Endothelial cell of umbilical vein (primary cell): ENCODE measurements around the gene MPND. TPM values are rescaled to one million over a fixed set of nuclear protein-coding genes. Genes with fewer than 3 reads are reported as not detected.

Source experiments
- BruUV-seq: library from RNA; stranded (reverse); fragments of 400-500 nt; replicated peaks from 2 replicates; lab custom pipeline; 2021; lab: Mats Ljungman, UMichigan
- CTCF ChIA-PET: fragments of 300-600, 350-600 bp; sonication (Branson Sonifier 250); formaldehyde crosslinking; loops from one replicate; lab custom pipeline; 2021; ENCODE audit warnings: antibody characterized with exemption, inconsistent platforms; lab: Charles Lee
- POLR2A ChIA-PET: fragments of 300-600, 350-600 bp; sonication (Branson Sonifier 250); formaldehyde crosslinking; loops from one replicate; lab custom pipeline; 2021; ENCODE audit warnings: antibody characterized with exemption, inconsistent platforms; lab: Charles Lee
- DNase-seq: peaks from one replicate; pipeline ENCODE4 v3.0.0-alpha.2; 2011; ENCODE audit warnings: low read depth, low spot score
- FAIRE-seq: peaks from 2 replicates; lab custom pipeline; 2011; peaks lifted over from hg19 to GRCh38; lab: Jason Lieb, UNC
- H2AFZ ChIP-seq: 2 replicates; pipeline ENCODE4 v1.6.0; 2012; ENCODE audit warnings: low read depth, low read length, control low read depth, inconsistent platforms
- H3K27ac ChIP-seq: 2 replicates; pipeline ENCODE4 v1.5.1; 2011; ENCODE audit warnings: low read depth, mild to moderate bottlenecking, control low read depth, low read length, moderate library complexity; ENCODE audit not compliant: insufficient read depth
- H3K27me3 ChIP-seq, 2 experiments: 2 replicates each; pipeline versions ENCODE4 v1.6.0 to v1.6.1; 2011; ENCODE audit warnings: low read length in 2 of 2, mixed read lengths in 1 of 2; ENCODE audit not compliant: control insufficient read depth in 2 of 2, insufficient read depth in 2 of 2
- H3K36me3 ChIP-seq, 2 experiments: 2 replicates in 1 of 2; 3 replicates in 1 of 2; pipeline ENCODE4 v1.5.1; 2011; ENCODE audit warnings: low read length in 2 of 2, mild to moderate bottlenecking in 1 of 2, moderate library complexity in 1 of 2; ENCODE audit not compliant: control insufficient read depth in 2 of 2, insufficient read depth in 2 of 2; ENCODE audit errors: extremely low read depth in 1 of 2
- H3K4me1 ChIP-seq: 3 replicates; pipeline ENCODE4 v1.5.1; 2011; ENCODE audit warnings: mild to moderate bottlenecking, low read length; ENCODE audit not compliant: control insufficient read depth, insufficient read depth; ENCODE audit errors: extremely low read depth
- H3K4me2 ChIP-seq: 2 replicates; pipeline ENCODE4 v1.6.1; 2011; ENCODE audit warnings: low read length, control low read depth, mixed read lengths; ENCODE audit not compliant: insufficient read depth
- H3K4me3 ChIP-seq, 3 experiments: fragments of 200-600 bp in 1 of 3; sonication (generic), shearing (Covaris generic) in 1 of 3; replicated peaks in 1 of 3; 2 replicates each; pipeline ENCODE4 v1.5.1; 2011 to 2016; ENCODE audit warnings: control low read depth in 3 of 3, low read length in 3 of 3, mild to moderate bottlenecking in 2 of 3, inconsistent platforms in 1 of 3, low read depth in 1 of 3, moderate library complexity in 1 of 3; ENCODE audit not compliant: insufficient read depth in 1 of 3
- H3K79me2 ChIP-seq: 2 replicates; pipeline ENCODE4 v1.6.0; 2012; ENCODE audit warnings: low read length, inconsistent platforms; ENCODE audit not compliant: control insufficient read depth, insufficient read depth
- H3K9ac ChIP-seq: replicated peaks from 2 replicates; pipeline ENCODE3; 2011; ENCODE audit warnings: low read length, control low read depth; ENCODE audit not compliant: insufficient read depth; ENCODE audit errors: extremely low read depth
- H3K9me1 ChIP-seq: replicated peaks from 3 replicates; pipeline ENCODE4 v1.6.0; 2011; ENCODE audit warnings: mild to moderate bottlenecking, low read length; ENCODE audit not compliant: control insufficient read depth, insufficient read depth; ENCODE audit errors: extremely low read depth
- H3K9me3 ChIP-seq: replicated peaks from 2 replicates; pipeline ENCODE4 v1.5.1; 2012; ENCODE audit warnings: low read length, inconsistent platforms; ENCODE audit not compliant: control insufficient read depth, insufficient read depth
- H4K20me1 ChIP-seq: replicated peaks from 2 replicates; pipeline ENCODE3; 2011; ENCODE audit warnings: mild to moderate bottlenecking, low read length; ENCODE audit not compliant: control insufficient read depth, insufficient read depth; ENCODE audit errors: extremely low read depth
- CTCF ChIP-seq, 2 donors: IDR thresholded peaks; 1 replicate in 1 of 2; 2 replicates in 1 of 2; pipeline ENCODE4 v1.5.1; 2011; ENCODE audit warnings: low read length in 2 of 2, mild to moderate bottlenecking in 2 of 2, moderate library complexity in 2 of 2, control low read depth in 1 of 2, inconsistent platforms in 1 of 2, low read depth in 1 of 2; ENCODE audit not compliant: insufficient read depth in 1 of 2; ENCODE audit errors: extremely low read depth in 1 of 2
- GATA2 ChIP-seq: IDR thresholded peaks from 2 replicates; pipeline ENCODE4 v1.7.0; 2011; ENCODE audit warnings: low read depth, mild to moderate bottlenecking, moderate library complexity, mixed read lengths, low read length; ENCODE audit not compliant: insufficient read length, insufficient read depth
- MYC ChIP-seq: IDR thresholded peaks from one replicate; pipeline ENCODE4 v1.6.1; 2011; ENCODE audit warnings: mild to moderate bottlenecking, low read depth, low read length
- POLR2A ChIP-seq: IDR thresholded peaks from 2 replicates; pipeline ENCODE4 v1.6.1; 2012; ENCODE audit warnings: low read depth, mild to moderate bottlenecking, control low read depth, low read length
- POLR2AphosphoS5 ChIP-seq: IDR thresholded peaks from 2 replicates; pipeline ENCODE4 v1.6.1; 2012; ENCODE audit warnings: low read depth, mild to moderate bottlenecking, control low read depth, low read length, moderate library complexity; ENCODE audit not compliant: insufficient read depth
- dilution Hi-C: fragments of 300-500 bp; cut with MboI; formaldehyde crosslinking; loops from one replicate; pipeline ENCODE4 v1.15.0; 2019; ENCODE audit warnings: low sequenced_read_pairs; ENCODE audit not compliant: extremely low pct_ligation_motif_present
- intact Hi-C: fragments of 100-400 bp; cut with micrococcal nuclease; formaldehyde crosslinking; loops from one replicate; pipeline ENCODE4 v1.10.0; 2022
- polyA plus RNA-seq, 4 experiments: library from polyadenylated mRNA; depleted of rRNA in 3 of 4; stranded (reverse) in 3 of 4; unstranded in 1 of 4; fragments of >200 nt; gene quantifications; 2 replicates each; pipeline versions ENCODE4 v1.2.1 to v1.2.3, GENCODE V29; 2011 to 2012; ENCODE audit warnings: missing spikeins in 1 of 4
- total RNA-seq: library from RNA; stranded (reverse); gene quantifications from 2 replicates; pipeline ENCODE4 v1.2.3, GENCODE V29; 2021

MPND gene
- total and polyA plus RNA-seq, 2 donors (not counting 3 experiments of a cell fraction or from before 2014, with no cell fraction given) = 14.8 to 21.1 TPM

- dilution Hi-C loops (no loop called here), intact Hi-C loops (no loop called here)
- Histone ChIP-seq H3K36me3 (peaks cover 3 to 12% of the 10 kb centered on the region in 2 experiments), H3K79me2 (peaks cover 82% of the 10 kb centered on the region), H4K20me1 (no peaks in the 10 kb centered on the region), H2AFZ (no peak overlapping the region), H3K9me1 (no peaks in the 10 kb centered on the region), H3K4me1 (peaks cover 60% of the 10 kb centered on the region), H3K4me3 (no peak overlapping the region), H3K27me3 (no peaks in the 10 kb centered on the region), H3K27ac (peak overlapping the region; percentile 14), H3K9ac (no peak overlapping the region), H3K9me3 (no peaks in the 10 kb centered on the region), H3K4me2 (no peak overlapping the region)
- TF ChIP-seq POLR2AphosphoS5 (no peak), GATA2 (no peak), CTCF (IDR thresholded peaks at IDR 0.05; ENCODE audit: extremely low read depth in 1 of 2, insufficient read depth in 1 of 2, low read depth in 1 of 2, low read length in 2 of 2) (no peak), POLR2A (no peak)
- CTCF ChIA-PET = interaction anchor here (0.9 to 7.9 kb wide), 5 partner anchors 11 to 37 kb away, joined by 3 to 105 read pairs (median 6); partner anchors contain the start of genes CHAF1A and SH3GL1
- FAIRE-seq (no peak), DNase-seq (no peak)
- POLR2A ChIA-PET = interaction anchor here (1.0 kb wide), 1 partner anchor 82 kb away, joined by 3 read pairs; no protein-coding TSS in a partner anchor
- BruUV-seq = no TSS peak
Measured at GRCh38 chr19:4389064-4389375, 45.7 kb downstream of the MPND start.

GRCh38 chr19:4389511-4390016 lies 46.2 kb downstream of the MPND start:
- H3K4me1 ChIP-seq = peaks cover 65% of the 10 kb centered on the region

More at GRCh38 chr19:4389511-4390016, 46.2 kb downstream of the MPND start:
- ChIA-PET CTCF (interaction anchor here (0.9 to 7.9 kb wide), 5 partner anchors 10 to 19 kb away, joined by 4 to 105 read pairs (median 43); partner anchors contain the start of genes CHAF1A and SH3GL1), POLR2A (interaction anchor here (1.0 kb wide), 1 partner anchor 82 kb away, joined by 3 read pairs; no protein-coding TSS in a partner anchor)
- no peak overlapping the region for H2AFZ ChIP-seq
- dilution Hi-C loops = no loop called here
- FAIRE-seq (no peak), DNase-seq (no peak)
- BruUV-seq = no TSS peak
- peaks cover 82% of the 10 kb centered on the region for H3K79me2 ChIP-seq
- H4K20me1 ChIP-seq = no peaks in the 10 kb centered on the region
- no peak overlapping the region for H3K4me3 ChIP-seq
- H3K9me1 ChIP-seq = no peaks in the 10 kb centered on the region
- peak overlapping the region; percentile 40 for H3K4me2 ChIP-seq
- peak overlapping the region; percentile 75 for H3K9ac ChIP-seq
- H3K36me3 ChIP-seq = peaks cover 3 to 11% of the 10 kb centered on the region in 2 experiments
- H3K9me3 ChIP-seq = no peaks in the 10 kb centered on the region
- peak overlapping the region; percentile 88 for H3K27ac ChIP-seq
- TF ChIP-seq MYC (no peak), CTCF (IDR thresholded peaks at IDR 0.05; ENCODE audit: extremely low read depth in 1 of 2, insufficient read depth in 1 of 2, low read depth in 1 of 2, low read length in 2 of 2) (peak; percentile 4 to 25)
- no peaks in the 10 kb centered on the region for H3K27me3 ChIP-seq
- intact Hi-C loops = loop anchor here (1.0 kb wide), 1 partner anchor 15 kb away; no protein-coding TSS in a partner anchor
